GM12878 (cell line): ENCODE measurements around the gene ATP6V1G2. TPM values are rescaled to one million over a fixed set of nuclear protein-coding genes. Genes with fewer than 3 reads are reported as not detected.
A peak's percentile ranks its signal among the peaks of the same experiment; 100 is the strongest.

ENCODE experiments used
- BCL11A ChIP-seq: IDR thresholded peaks from 2 replicates; pipeline ENCODE4 v1.6.1; 2011; ENCODE audit warnings: low read depth, low read length
- CREB1 ChIP-seq: IDR thresholded peaks from 2 replicates; pipeline ENCODE4 v1.6.1; 2012; ENCODE audit warnings: low read depth, mild to moderate bottlenecking, inconsistent platforms
- E2F4 ChIP-seq: IDR thresholded peaks from 2 replicates; pipeline ENCODE4 v1.6.1; 2012; ENCODE audit warnings: low read depth, low read length, improper control_type of control experiment
- EED ChIP-seq: sonication (generic); IDR thresholded peaks from 2 replicates; pipeline ENCODE4 v1.6.1; 2016; ENCODE audit warnings: antibody characterized with exemption, low read depth
- ETV6 ChIP-seq, 2 experiments: fragments of 450-650 bp in 1 of 2; IDR thresholded peaks in 1 of 2; conservative IDR thresholded peaks in 1 of 2; 2 replicates each; pipeline ENCODE4 v1.6.1; 2014; ENCODE audit warnings: antibody characterized with exemption in 1 of 2, borderline replicate concordance in 1 of 2, low read depth in 1 of 2, mild to moderate bottlenecking in 1 of 2, moderate library complexity in 1 of 2
- FOS ChIP-seq: IDR thresholded peaks from 3 replicates; pipeline ENCODE4 v1.6.1; 2011; ENCODE audit warnings: borderline replicate concordance; ENCODE audit not compliant: insufficient read length; ENCODE audit errors: extremely low read depth
- GATAD2B ChIP-seq: fragments of 450-650 bp; conservative IDR thresholded peaks from 2 replicates; pipeline ENCODE4 v1.6.1; 2017; ENCODE audit warnings: low read depth, mild to moderate bottlenecking, moderate library complexity
- HSF1 ChIP-seq: fragments of 150-350 bp; IDR thresholded peaks from 2 replicates; pipeline ENCODE4 v1.6.1; 2014; ENCODE audit warnings: mild to moderate bottlenecking, low read depth, low read length
- NBN ChIP-seq: fragments of 450-650 bp; IDR thresholded peaks from 2 replicates; pipeline ENCODE4 v1.6.1; 2016
- NR2F1 ChIP-seq: fragments of 450-650 bp; conservative IDR thresholded peaks from 2 replicates; pipeline ENCODE4 v1.6.1; 2017; ENCODE audit warnings: mild to moderate bottlenecking
- NRF1 ChIP-seq: conservative IDR thresholded peaks from 2 replicates; pipeline ENCODE4 v1.6.1; 2011; ENCODE audit warnings: mild to moderate bottlenecking, low read depth, low read length, improper control_type of control experiment
- PML ChIP-seq: IDR thresholded peaks from 2 replicates; pipeline ENCODE4 v1.6.1; 2012; ENCODE audit warnings: low read length, inconsistent platforms
- SREBF1 ChIP-seq: IDR thresholded peaks from 2 replicates; pipeline ENCODE4 v1.6.1; 2012; ENCODE audit warnings: mild to moderate bottlenecking, low read length
- SREBF2 ChIP-seq: IDR thresholded peaks from 2 replicates; pipeline ENCODE4 v1.6.1; 2012; ENCODE audit warnings: mild to moderate bottlenecking, low read length
- SRF ChIP-seq, 2 experiments: IDR thresholded peaks; 2 replicates each; pipeline ENCODE4 v1.6.1; 2011; ENCODE audit warnings: low read depth in 2 of 2, low read length in 2 of 2, mild to moderate bottlenecking in 1 of 2, moderate library complexity in 1 of 2
- SUPT20H ChIP-seq: IDR thresholded peaks from 2 replicates; pipeline ENCODE4 v1.6.1; 2011; ENCODE audit warnings: low read depth, mild to moderate bottlenecking, low read length, moderate library complexity, borderline replicate concordance; ENCODE audit not compliant: control insufficient read depth
- TAF1 ChIP-seq: IDR thresholded peaks from 2 replicates; pipeline ENCODE4 v1.6.1; 2011; ENCODE audit warnings: mild to moderate bottlenecking, low read depth, low read length, borderline replicate concordance
- ZNF24 ChIP-seq: fragments of 450-650 bp; IDR thresholded peaks from 2 replicates; pipeline ENCODE4 v1.6.1; 2017; ENCODE audit warnings: antibody characterized with exemption, mild to moderate bottlenecking
- polyA plus RNA-seq, 11 experiments: library from polyadenylated mRNA; depleted of rRNA in 4 of 11; unstranded in 6 of 11; stranded (reverse) in 5 of 11; fragments of >200 nt; fragmentation: Nextera tagmentation in 4 of 11; fragmentation: Illumina TruSeq in 1 of 11; extraction: Ambion mirVana in 4 of 11; extraction: Trizol in 1 of 11; gene quantifications; 1 replicate in 1 of 11; 2 replicates in 10 of 11; pipeline versions ENCODE4 v1.2.1 to v1.2.3, GENCODE V29; 2011 to 2016; ENCODE audit warnings: inconsistent platforms in 2 of 11, missing spikeins in 2 of 11, low read depth in 1 of 11
- total RNA-seq, 4 experiments: library from RNA; depleted of rRNA in 3 of 4; stranded (reverse); fragments of >200 nt in 3 of 4; fragmentation: Illumina TruSeq in 1 of 4; extraction: Trizol in 1 of 4; gene quantifications; 2 replicates each; pipeline versions ENCODE4 v1.2.1 to v1.2.3, GENCODE V29; 2013 to 2021
- TF ChIP-seq, protein P1 (sequence below): fragments of 450-650 bp; IDR thresholded peaks from 2 replicates; pipeline ENCODE4 v1.6.1; 2018; ENCODE audit warnings: borderline replicate concordance, mild to moderate bottlenecking; ENCODE audit not compliant: partially characterized antibody
- TF ChIP-seq, protein P2 (sequence below): IDR thresholded peaks from 2 replicates; pipeline ENCODE4 v1.6.1; 2012; ENCODE audit warnings: low read depth, low read length, improper control_type of control experiment
- TF ChIP-seq, protein P3 (sequence below), 3 experiments: IDR thresholded peaks in 2 of 3; conservative IDR thresholded peaks in 1 of 3; 2 replicates each; pipeline ENCODE4 v1.5.1; 2011; ENCODE audit warnings: low read depth in 3 of 3, low read length in 3 of 3, mild to moderate bottlenecking in 3 of 3, control low read depth in 2 of 3, moderate library complexity in 2 of 3, inconsistent platforms in 1 of 3, mixed read lengths in 1 of 3; ENCODE audit not compliant: control insufficient read depth in 2 of 3, insufficient read depth in 1 of 3; ENCODE audit errors: extremely low read depth in 1 of 3

The ATP6V1G2 gene
- total and polyA plus RNA-seq, 10 of the 15 experiments (the other 5 are each of a cell fraction or from before 2014, with no cell fraction given): 0.45 to 8.9 (median 2.8) TPM

DNA sequence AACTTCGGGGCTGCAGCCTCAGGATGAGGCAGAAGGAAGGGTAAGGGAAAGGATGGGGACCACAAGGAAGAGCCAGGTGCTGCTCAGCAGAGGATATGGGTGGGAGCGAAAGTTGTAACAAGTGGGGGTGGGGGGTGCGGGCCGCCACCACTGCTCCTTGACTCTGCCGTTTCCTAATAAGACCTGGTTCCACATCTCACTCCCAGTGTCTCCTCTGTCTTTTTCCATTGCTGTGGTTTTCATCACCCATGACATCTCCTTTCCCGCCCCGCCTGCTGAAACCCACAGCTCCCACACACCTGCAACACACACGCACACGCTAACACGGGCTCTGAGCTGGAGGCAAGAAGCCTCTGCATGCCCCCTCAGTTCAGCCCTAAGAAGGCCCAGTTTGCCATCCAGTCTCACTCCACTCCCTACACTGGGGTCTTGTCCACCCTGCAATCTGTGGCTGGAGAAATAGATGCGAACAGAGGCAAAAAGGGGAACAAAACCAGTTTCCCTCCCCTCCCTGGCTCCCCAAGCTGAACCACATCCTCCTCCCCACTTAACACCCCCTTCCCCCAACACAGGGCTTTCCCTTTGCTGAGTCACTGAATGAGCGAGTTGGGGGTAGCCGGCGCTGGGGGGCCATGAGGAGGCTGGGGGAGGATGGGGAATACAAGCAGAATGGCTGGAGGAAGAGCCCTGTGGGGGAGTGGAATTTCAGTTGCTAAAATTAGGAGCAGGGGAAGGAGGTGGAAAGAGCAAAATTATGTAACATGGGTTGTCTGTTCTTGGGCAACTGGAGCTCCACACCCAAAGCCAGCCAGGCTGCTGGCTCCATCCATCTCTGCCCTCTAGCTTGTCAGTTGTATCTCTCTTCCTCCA lies 12.5 kb upstream of the ATP6V1G2 start (continued):
- TF ChIP-seq, protein P1, sequence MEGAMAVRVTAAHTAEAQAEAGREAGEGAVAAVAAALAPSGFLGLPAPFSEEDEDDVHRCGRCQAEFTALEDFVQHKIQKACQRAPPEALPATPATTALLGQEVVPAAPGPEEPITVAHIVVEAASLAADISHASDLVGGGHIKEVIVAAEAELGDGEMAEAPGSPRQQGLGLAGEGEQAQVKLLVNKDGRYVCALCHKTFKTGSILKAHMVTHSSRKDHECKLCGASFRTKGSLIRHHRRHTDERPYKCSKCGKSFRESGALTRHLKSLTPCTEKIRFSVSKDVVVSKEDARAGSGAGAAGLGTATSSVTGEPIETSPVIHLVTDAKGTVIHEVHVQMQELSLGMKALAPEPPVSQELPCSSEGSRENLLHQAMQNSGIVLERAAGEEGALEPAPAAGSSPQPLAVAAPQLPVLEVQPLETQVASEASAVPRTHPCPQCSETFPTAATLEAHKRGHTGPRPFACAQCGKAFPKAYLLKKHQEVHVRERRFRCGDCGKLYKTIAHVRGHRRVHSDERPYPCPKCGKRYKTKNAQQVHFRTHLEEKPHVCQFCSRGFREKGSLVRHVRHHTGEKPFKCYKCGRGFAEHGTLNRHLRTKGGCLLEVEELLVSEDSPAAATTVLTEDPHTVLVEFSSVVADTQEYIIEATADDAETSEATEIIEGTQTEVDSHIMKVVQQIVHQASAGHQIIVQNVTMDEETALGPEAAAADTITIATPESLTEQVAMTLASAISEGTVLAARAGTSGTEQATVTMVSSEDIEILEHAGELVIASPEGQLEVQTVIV: no peak
- TF ChIP-seq SREBF1: no peak
- TF ChIP-seq ETV6 (conservative IDR thresholded peaks at IDR 0.05 in 1 of 2, IDR thresholded peaks at IDR 0.05 in 1 of 2; ENCODE audit: borderline replicate concordance in 1 of 2, low read depth in 1 of 2): peak in 1 of 2 experiments; percentile 96; a peak in 2 of 4 replicates
- TF ChIP-seq CREB1: peak; percentile 84
- 0 out of 2 replicates have a peak, but pooled peaks have one; percentile 6 for TF ChIP-seq E2F4
- peak; percentile 39; the same call in 1 of the 2 replicates for TF ChIP-seq NR2F1
- no peak for TF ChIP-seq ZNF24
- TF ChIP-seq TAF1: peak; percentile 46; the same call in 1 of the 2 replicates
- TF ChIP-seq, protein P2, sequence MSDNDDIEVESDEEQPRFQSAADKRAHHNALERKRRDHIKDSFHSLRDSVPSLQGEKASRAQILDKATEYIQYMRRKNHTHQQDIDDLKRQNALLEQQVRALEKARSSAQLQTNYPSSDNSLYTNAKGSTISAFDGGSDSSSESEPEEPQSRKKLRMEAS: peak; percentile 48; the same call in 1 of the 2 replicates
- TF ChIP-seq, protein P3, sequence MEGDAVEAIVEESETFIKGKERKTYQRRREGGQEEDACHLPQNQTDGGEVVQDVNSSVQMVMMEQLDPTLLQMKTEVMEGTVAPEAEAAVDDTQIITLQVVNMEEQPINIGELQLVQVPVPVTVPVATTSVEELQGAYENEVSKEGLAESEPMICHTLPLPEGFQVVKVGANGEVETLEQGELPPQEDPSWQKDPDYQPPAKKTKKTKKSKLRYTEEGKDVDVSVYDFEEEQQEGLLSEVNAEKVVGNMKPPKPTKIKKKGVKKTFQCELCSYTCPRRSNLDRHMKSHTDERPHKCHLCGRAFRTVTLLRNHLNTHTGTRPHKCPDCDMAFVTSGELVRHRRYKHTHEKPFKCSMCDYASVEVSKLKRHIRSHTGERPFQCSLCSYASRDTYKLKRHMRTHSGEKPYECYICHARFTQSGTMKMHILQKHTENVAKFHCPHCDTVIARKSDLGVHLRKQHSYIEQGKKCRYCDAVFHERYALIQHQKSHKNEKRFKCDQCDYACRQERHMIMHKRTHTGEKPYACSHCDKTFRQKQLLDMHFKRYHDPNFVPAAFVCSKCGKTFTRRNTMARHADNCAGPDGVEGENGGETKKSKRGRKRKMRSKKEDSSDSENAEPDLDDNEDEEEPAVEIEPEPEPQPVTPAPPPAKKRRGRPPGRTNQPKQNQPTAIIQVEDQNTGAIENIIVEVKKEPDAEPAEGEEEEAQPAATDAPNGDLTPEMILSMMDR (IDR thresholded peaks at IDR 0.05 in 2 of 3, conservative IDR thresholded peaks at IDR 0.05 in 1 of 3; ENCODE audit: control insufficient read depth in 2 of 3, extremely low read depth in 1 of 3, insufficient read depth in 1 of 3, low read depth in 3 of 3, low read length in 3 of 3): no peak
- TF ChIP-seq SRF (IDR thresholded peaks at IDR 0.05; ENCODE audit: low read depth in 2 of 2, low read length in 2 of 2): 0 out of 4 replicates have a peak, but pooled peaks of 1 of the 2 experiments have one; percentile 63
- TF ChIP-seq GATAD2B: peak; percentile 86
- peak; percentile 91 for TF ChIP-seq BCL11A
- no peak for TF ChIP-seq HSF1
- no peak for TF ChIP-seq NRF1
- TF ChIP-seq SREBF2: no peak
- no peak for TF ChIP-seq FOS
- peak; percentile 98 for TF ChIP-seq NBN
- peak; percentile 99 for TF ChIP-seq EED
- TF ChIP-seq SUPT20H: no peak
- peak; percentile 72; the same call in 1 of the 2 replicates for TF ChIP-seq PML
